ENCODE data around the gene DRAP1. TPM values are rescaled to one million over a fixed set of nuclear protein-coding genes. Genes with fewer than 3 reads are reported as not detected.

Gene DRAP1
- total RNA-seq, 1 experiment from 2014 or later: 114 TPM

GRCh38 chr11:65911682-65912568 is 7.3 kb upstream of the DRAP1 start (continued):
- TF ChIP-seq ATF2 (CRISPR knock-in tag; IDR thresholded peaks at IDR 0.05; ENCODE audit: borderline replicate concordance, low read depth) (no peak), ZNF138 (CRISPR knock-in tag; conservative IDR thresholded peaks at IDR 0.05) (no peak), HMGA2 (CRISPR knock-in tag; IDR thresholded peaks at IDR 0.05) (no peak), NFE2L1 (CRISPR knock-in tag; IDR thresholded peaks at IDR 0.05) (no peak; the same call in 1 of the 2 replicates), TEAD4 (CRISPR knock-in tag; IDR thresholded peaks at IDR 0.05) (no peak), TP53 (CRISPR knock-in tag; IDR thresholded peaks at IDR 0.05) (no peak), ESRRA (CRISPR knock-in tag; IDR thresholded peaks at IDR 0.05; ENCODE audit: borderline replicate concordance) (no peak), FOXJ3 (CRISPR knock-in tag; IDR thresholded peaks at IDR 0.05; ENCODE audit: borderline replicate concordance) (no peak), CDX4 (CRISPR knock-in tag; IDR thresholded peaks at IDR 0.05; ENCODE audit: borderline replicate concordance) (no peak), ZNF219 (CRISPR knock-in tag; IDR thresholded peaks at IDR 0.05; ENCODE audit: borderline replicate concordance) (no peak), ZNF281 (CRISPR knock-in tag; IDR thresholded peaks at IDR 0.05) (no peak), ARID4B (CRISPR knock-in tag; IDR thresholded peaks at IDR 0.05; ENCODE audit: borderline replicate concordance) (no peak), PRDM15 (CRISPR knock-in tag; IDR thresholded peaks at IDR 0.05) (peak; percentile 62), NR3C1 (CRISPR knock-in tag; conservative IDR thresholded peaks at IDR 0.05; ENCODE audit: low read depth) (no peak), NFYB (CRISPR knock-in tag; conservative IDR thresholded peaks at IDR 0.05; ENCODE audit: low read depth) (no peak), SMAD3 (CRISPR knock-in tag; IDR thresholded peaks at IDR 0.05; ENCODE audit: borderline replicate concordance) (no peak), ATF6 (CRISPR knock-in tag; IDR thresholded peaks at IDR 0.05) (no peak), JUN (CRISPR knock-in tag; IDR thresholded peaks at IDR 0.05) (no peak), CTCF (IDR thresholded peaks at IDR 0.05) (no peak), MYBL2 (CRISPR knock-in tag; IDR thresholded peaks at IDR 0.05) (no peak), ZNF317 (CRISPR knock-in tag; IDR thresholded peaks at IDR 0.05; ENCODE audit: borderline replicate concordance, low read depth) (no peak)
